Measurements from ENCODE around the gene TNN.

Gene TNN

GRCh38 chr1:175186433-175187160 lies 119.0 kb downstream of the TNN start:
- no peak overlapping the region for H3K27ac ChIP-seq

GRCh38 chr1:175188936-175189335 lies 121.3 kb downstream of the TNN start:
- H3K27ac ChIP-seq: no peak overlapping the region

More at GRCh38 chr1:175186433-175187160, 119.0 kb downstream of the TNN start:
- no peak for TF ChIP-seq ZFX (IDR thresholded peaks at IDR 0.05)
- no peak for TF ChIP-seq CTCF (conservative IDR thresholded peaks at IDR 0.05)

GRCh38 chr1:175191659-175192058 lies 124.0 kb downstream of the TNN start:
- TF ChIP-seq ZFX (IDR thresholded peaks at IDR 0.05): no peak
- peak overlapping the region; percentile 79 for H3K27ac ChIP-seq

More at GRCh38 chr1:175188936-175189335, 121.3 kb downstream of the TNN start:
- TF ChIP-seq ZFX (IDR thresholded peaks at IDR 0.05): no peak
- no peak for TF ChIP-seq CTCF (conservative IDR thresholded peaks at IDR 0.05)

GRCh38 chr1:175192111-175192629 lies 124.5 kb downstream of the TNN start:
- peak overlapping the region; percentile 79 for H3K27ac ChIP-seq
- TF ChIP-seq CTCF (conservative IDR thresholded peaks at IDR 0.05) (no peak), ZFX (IDR thresholded peaks at IDR 0.05) (no peak)

GRCh38 chr1:175192630-175193526 lies 125.2 kb downstream of the TNN start, which contains the start of gene KIAA0040:
KIAA0040 (minus strand) TSS chr1:175192776; CDS start chr1:175161013, 31,763 bp downstream.
- peak; percentile 42 for TF ChIP-seq CTCF (conservative IDR thresholded peaks at IDR 0.05)
- no peak for TF ChIP-seq ZFX (IDR thresholded peaks at IDR 0.05)
- peak within 1 kb of the TSS; percentile 79 for H3K27ac ChIP-seq

GRCh38 chr1:175193527-175193910 lies 125.9 kb downstream of the TNN start:
- H3K27ac ChIP-seq: peak overlapping the region; percentile 79
- TF ChIP-seq ZFX (IDR thresholded peaks at IDR 0.05): no peak
- no peak for TF ChIP-seq CTCF (conservative IDR thresholded peaks at IDR 0.05)

GRCh38 chr1:175195281-175195680 lies 127.6 kb downstream of the TNN start:
- H3K27ac ChIP-seq: no peak overlapping the region
- no peak for TF ChIP-seq CTCF (conservative IDR thresholded peaks at IDR 0.05)
- no peak for TF ChIP-seq ZFX (IDR thresholded peaks at IDR 0.05)
